ENCODE data around the gene GPC5. TPM values are rescaled to one million over a fixed set of nuclear protein-coding genes. Genes with fewer than 3 reads are reported as not detected.
"Not testable (repeated sequence)": the region's sequence is repeated elsewhere in the genome, so short reads cannot be mapped to it uniquely, and the experiment has no call there.

Gene GPC5
- total and polyA plus RNA-seq, 3 donors from 2014 or later: 11.5 to 81.8 (median 52.1) TPM

- no peaks in the 10 kb centered on the region for H3K9me3 ChIP-seq
- WGBS, 2 donors: 86 to 89% methylated on average over 6 of the region's 6 CpGs
- no peaks in the 10 kb centered on the region for H3K4me1 ChIP-seq
- no peak for DNase-seq
- H3K4me3 ChIP-seq: no peak overlapping the region
- no peaks in the 10 kb centered on the region for H3K27me3 ChIP-seq
- intact Hi-C loops (cut with DNase I; ENCODE audit: low total_unique reads): no loop called here
- TF ChIP-seq CTCF (IDR thresholded peaks at IDR 0.05): no peak
- no peak for TF ChIP-seq POLR2A (IDR thresholded peaks at IDR 0.05)
- no peaks in the 10 kb centered on the region for H3K36me3 ChIP-seq (ENCODE audit: low read depth, missing control alignments)
- H3K27ac ChIP-seq: no peak overlapping the region
These were observed 1466.3 kb downstream of the GPC5 start for GRCh38 chr13:92864584-92865284.

GRCh38 chr13:92873029-92873428 is 1474.6 kb downstream of the GPC5 start:
- no peak for TF ChIP-seq POLR2A (IDR thresholded peaks at IDR 0.05)
- TF ChIP-seq CTCF (IDR thresholded peaks at IDR 0.05): no peak
- no peak for DNase-seq
- Histone ChIP-seq H3K36me3 (ENCODE audit: low read depth, missing control alignments) (no peaks in the 10 kb centered on the region), H3K9me3 (no peaks in the 10 kb centered on the region), H3K27ac (no peak overlapping the region), H3K4me1 (no peaks in the 10 kb centered on the region), H3K27me3 (no peaks in the 10 kb centered on the region), H3K4me3 (no peak overlapping the region)
- WGBS, 2 donors: 81 to 85% methylated on average over 3 of the region's 3 CpGs
- intact Hi-C loops (cut with DNase I; ENCODE audit: low total_unique reads): no loop called here

- TF ChIP-seq POLR2A (IDR thresholded peaks at IDR 0.05) (no peak), CTCF (IDR thresholded peaks at IDR 0.05) (no peak)
- Histone ChIP-seq H3K9me3 (no peaks in the 10 kb centered on the region), H3K27me3 (no peaks in the 10 kb centered on the region), H3K4me3 (no peak overlapping the region), H3K36me3 (ENCODE audit: low read depth, missing control alignments) (no peaks in the 10 kb centered on the region), H3K27ac (no peak overlapping the region), H3K4me1 (no peaks in the 10 kb centered on the region)
- intact Hi-C loops (cut with DNase I; ENCODE audit: low total_unique reads): no loop called here
- 58 to 64% methylated on average over 1 of the region's 1 CpG for WGBS, 2 donors
- DNase-seq: no peak
These were observed 1488.2 kb downstream of the GPC5 start for GRCh38 chr13:92886535-92887077.

- no peak for DNase-seq
- WGBS, 2 donors: 84 to 89% methylated on average over 3 of the region's 3 CpGs
- Histone ChIP-seq H3K4me1 (no peaks in the 10 kb centered on the region), H3K4me3 (no peak overlapping the region), H3K9me3 (no peaks in the 10 kb centered on the region), H3K36me3 (ENCODE audit: low read depth, missing control alignments) (no peaks in the 10 kb centered on the region), H3K27ac (no peak overlapping the region), H3K27me3 (no peaks in the 10 kb centered on the region)
- intact Hi-C loops (cut with DNase I; ENCODE audit: low total_unique reads): no loop called here
- no peak for TF ChIP-seq CTCF (IDR thresholded peaks at IDR 0.05)
- no peak for TF ChIP-seq POLR2A (IDR thresholded peaks at IDR 0.05)
These were observed 1496.0 kb downstream of the GPC5 start for GRCh38 chr13:92894447-92894846.

- no peaks in the 10 kb centered on the region for H3K27me3 ChIP-seq
- TF ChIP-seq CTCF (IDR thresholded peaks at IDR 0.05): no peak
- TF ChIP-seq POLR2A (IDR thresholded peaks at IDR 0.05): no peak
- H3K36me3 ChIP-seq (ENCODE audit: low read depth, missing control alignments): no peaks in the 10 kb centered on the region
- H3K4me1 ChIP-seq: no peaks in the 10 kb centered on the region
- intact Hi-C loops (cut with DNase I; ENCODE audit: low total_unique reads): no loop called here
- H3K27ac ChIP-seq: no peak overlapping the region
- 58 to 64% methylated on average over 2 of the region's 2 CpGs for WGBS, 2 donors
- H3K9me3 ChIP-seq: no peaks in the 10 kb centered on the region
- no peak for DNase-seq
- H3K4me3 ChIP-seq: no peak overlapping the region
These were observed 1498.4 kb downstream of the GPC5 start for GRCh38 chr13:92896842-92897241.

GRCh38 chr13:92898946-92899345 is 1500.5 kb downstream of the GPC5 start:
- DNase-seq; H3K9me3 ChIP-seq; intact Hi-C loops (cut with DNase I; ENCODE audit: low total_unique reads); H3K27ac ChIP-seq; H3K27me3 ChIP-seq; H3K4me3 ChIP-seq; H3K4me1 ChIP-seq; H3K36me3 ChIP-seq (ENCODE audit: low read depth, missing control alignments): not testable (repeated sequence)

Measured in testis (tissue), 3 donors.